Measurements from ENCODE around the gene ZNF148. TPM values are rescaled to one million over a fixed set of nuclear protein-coding genes. Genes with fewer than 3 reads are reported as not detected.

The ZNF148 gene
- total RNA-seq, 4 donors from 2014 or later, result 10.7 to 25.9 (median 16.9) TPM

DNA sequence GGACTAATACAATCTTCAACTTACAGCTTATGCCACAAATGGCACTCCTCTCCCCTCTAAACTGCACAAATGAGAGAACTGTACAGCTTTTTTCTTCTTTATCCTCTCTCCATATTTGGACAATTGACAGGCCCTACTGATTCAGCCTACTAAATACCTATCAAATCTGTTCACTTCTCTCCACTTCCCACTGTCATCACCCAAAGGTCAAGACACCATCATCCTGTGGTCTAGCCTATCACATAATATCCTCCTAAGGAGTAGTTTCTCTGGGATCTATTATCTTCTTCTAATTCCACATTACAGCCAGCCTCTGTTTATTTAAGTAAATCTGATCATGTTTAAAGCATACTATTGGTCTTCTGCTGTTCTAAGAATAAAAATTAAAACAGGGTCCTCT, 129.6 kb downstream of the ZNF148 start:
- intact Hi-C loops (cut with DNase I), result no loop called here
- H3K4me3 ChIP-seq, result no peak overlapping the region
- TF ChIP-seq, protein P1, sequence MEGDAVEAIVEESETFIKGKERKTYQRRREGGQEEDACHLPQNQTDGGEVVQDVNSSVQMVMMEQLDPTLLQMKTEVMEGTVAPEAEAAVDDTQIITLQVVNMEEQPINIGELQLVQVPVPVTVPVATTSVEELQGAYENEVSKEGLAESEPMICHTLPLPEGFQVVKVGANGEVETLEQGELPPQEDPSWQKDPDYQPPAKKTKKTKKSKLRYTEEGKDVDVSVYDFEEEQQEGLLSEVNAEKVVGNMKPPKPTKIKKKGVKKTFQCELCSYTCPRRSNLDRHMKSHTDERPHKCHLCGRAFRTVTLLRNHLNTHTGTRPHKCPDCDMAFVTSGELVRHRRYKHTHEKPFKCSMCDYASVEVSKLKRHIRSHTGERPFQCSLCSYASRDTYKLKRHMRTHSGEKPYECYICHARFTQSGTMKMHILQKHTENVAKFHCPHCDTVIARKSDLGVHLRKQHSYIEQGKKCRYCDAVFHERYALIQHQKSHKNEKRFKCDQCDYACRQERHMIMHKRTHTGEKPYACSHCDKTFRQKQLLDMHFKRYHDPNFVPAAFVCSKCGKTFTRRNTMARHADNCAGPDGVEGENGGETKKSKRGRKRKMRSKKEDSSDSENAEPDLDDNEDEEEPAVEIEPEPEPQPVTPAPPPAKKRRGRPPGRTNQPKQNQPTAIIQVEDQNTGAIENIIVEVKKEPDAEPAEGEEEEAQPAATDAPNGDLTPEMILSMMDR (IDR thresholded peaks at IDR 0.05), result no peak
- no peak for TF ChIP-seq POLR2A (IDR thresholded peaks at IDR 0.05)

DNA sequence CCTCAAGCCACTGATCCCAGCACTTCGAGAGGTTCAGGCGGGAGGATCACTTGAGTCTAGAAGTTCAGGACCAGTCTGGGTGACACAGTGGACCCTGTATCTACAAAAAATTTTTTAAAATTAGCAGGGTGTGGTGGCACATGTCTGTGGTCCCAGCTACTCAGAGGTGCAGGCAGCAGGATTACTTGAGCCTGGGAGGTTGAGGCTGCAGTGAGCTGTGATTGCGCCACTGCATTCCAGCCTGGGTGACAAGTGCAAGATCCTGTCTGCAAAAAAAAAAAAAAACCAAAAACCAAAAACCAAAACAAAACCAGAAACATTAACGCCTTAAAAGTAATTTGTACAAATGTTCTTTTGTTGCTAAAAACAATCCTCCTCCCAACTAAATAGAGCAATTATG, 134.6 kb downstream of the ZNF148 start:
- no peaks in the 10 kb centered on the region for H3K27me3 ChIP-seq
- H3K4me1 ChIP-seq, result no peaks in the 10 kb centered on the region
- DNase-seq, result no peak
- H3K27ac ChIP-seq, result no peak overlapping the region
- WGBS, 2 donors, result 60 to 78% methylated on average over 4 of the region's 4 CpGs
- intact Hi-C loops (cut with DNase I), result no loop called here
- no peaks in the 10 kb centered on the region for H3K36me3 ChIP-seq
- no peak overlapping the region for H3K4me3 ChIP-seq
- H3K9me3 ChIP-seq, result no peaks in the 10 kb centered on the region
- no peak for TF ChIP-seq POLR2A (IDR thresholded peaks at IDR 0.05)
- TF ChIP-seq, protein P1 (IDR thresholded peaks at IDR 0.05), result no peak

More for the DNA sequence above, 129.6 kb downstream of the ZNF148 start:
- H3K4me1 ChIP-seq, result no peaks in the 10 kb centered on the region
- H3K27ac ChIP-seq, result no peak overlapping the region
- no peak for DNase-seq
- no peaks in the 10 kb centered on the region for H3K27me3 ChIP-seq
- peaks cover 0 to 6% (median 0%) of the 10 kb centered on the region in 3 donors for H3K36me3 ChIP-seq
- no peaks in the 10 kb centered on the region for H3K9me3 ChIP-seq

DNA sequence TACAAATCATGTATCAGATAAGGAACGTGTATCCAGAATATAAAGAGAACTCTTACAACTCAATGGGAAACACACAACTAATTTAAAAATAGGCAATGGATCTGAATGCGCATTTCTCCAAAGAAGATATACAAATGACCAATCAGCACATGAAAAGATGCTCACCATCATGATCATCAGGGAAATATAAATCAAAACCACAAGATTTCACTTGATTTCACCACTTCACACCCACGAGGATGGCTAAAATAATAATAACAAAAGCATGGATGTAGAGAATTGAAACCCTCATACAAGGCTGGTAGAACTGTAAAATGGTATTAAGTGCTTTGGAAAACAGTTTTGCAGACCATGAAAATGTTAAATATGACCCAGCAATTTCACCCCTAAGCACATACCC, 135.9 kb downstream of the ZNF148 start:
- intact Hi-C loops (cut with DNase I), result no loop called here
- no peaks in the 10 kb centered on the region for H3K4me1 ChIP-seq
- H3K27me3 ChIP-seq, result no peaks in the 10 kb centered on the region
- no peak overlapping the region for H3K4me3 ChIP-seq
- WGBS, 2 donors, result 77 to 82% methylated on average over 3 of the region's 3 CpGs
- no peaks in the 10 kb centered on the region for H3K36me3 ChIP-seq
- no peak overlapping the region for H3K27ac ChIP-seq
- TF ChIP-seq, protein P1 (IDR thresholded peaks at IDR 0.05), result no peak
- TF ChIP-seq POLR2A (IDR thresholded peaks at IDR 0.05), result no peak
- no peak for DNase-seq
- no peaks in the 10 kb centered on the region for H3K9me3 ChIP-seq

DNA sequence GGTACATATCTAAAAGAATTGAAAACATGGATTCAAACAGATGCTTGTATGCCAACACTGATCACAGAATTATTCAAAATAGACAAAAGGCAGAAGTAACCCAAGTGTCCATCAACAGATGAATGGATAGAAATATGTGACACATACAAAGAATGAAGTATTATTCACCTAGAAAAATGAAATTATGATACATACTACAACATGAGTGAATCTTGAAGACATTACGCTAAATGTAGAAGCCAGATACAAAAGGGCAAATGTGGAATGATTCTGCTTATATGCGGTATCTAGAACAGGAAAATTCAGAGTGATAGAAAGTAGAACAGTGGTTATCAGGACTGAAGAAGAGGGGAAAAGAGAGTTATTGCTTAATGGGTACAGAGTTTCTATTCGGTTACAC, 136.4 kb downstream of the ZNF148 start:
- intact Hi-C loops (cut with DNase I), result no loop called here
- Histone ChIP-seq H3K27ac (no peak overlapping the region), H3K27me3 (no peaks in the 10 kb centered on the region), H3K4me3 (no peak overlapping the region), H3K4me1 (no peaks in the 10 kb centered on the region), H3K9me3 (no peaks in the 10 kb centered on the region), H3K36me3 (peaks cover 0 to under 1% (median 0%) of the 10 kb centered on the region in 3 donors)
- TF ChIP-seq, protein P1 (IDR thresholded peaks at IDR 0.05), result no peak
- WGBS, 2 donors, result 86 to 93% methylated on average over 3 of the region's 3 CpGs
- no peak for DNase-seq

DNA sequence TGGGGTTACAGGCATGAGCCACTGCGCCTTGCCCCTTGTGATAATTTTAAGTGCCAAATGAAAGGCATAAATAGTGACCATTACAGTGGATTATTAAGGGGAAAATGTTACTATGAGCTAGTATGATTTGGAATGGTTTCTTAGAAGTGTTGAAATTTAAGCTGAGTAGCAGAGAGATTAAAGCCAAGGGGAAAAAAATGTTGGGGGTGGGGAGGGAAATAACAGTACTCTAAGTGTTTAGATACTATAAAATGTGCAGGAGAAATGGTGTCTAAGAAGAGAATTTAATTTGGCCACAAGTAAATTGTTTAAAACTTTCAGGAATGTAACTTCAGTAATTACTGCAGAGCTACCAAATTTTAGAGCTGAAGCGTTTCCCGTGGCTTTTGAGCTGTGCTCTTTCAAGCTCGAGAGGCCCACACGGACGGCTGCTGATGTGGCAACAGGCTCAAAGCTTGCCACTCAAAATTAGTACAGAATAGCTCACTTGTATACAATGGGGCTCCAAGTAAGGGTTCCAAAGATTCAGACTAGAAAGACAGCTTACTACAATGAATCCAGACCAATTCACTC, 138.7 kb downstream of the ZNF148 start:
- TF ChIP-seq, protein P1 (IDR thresholded peaks at IDR 0.05), result no peak
- TF ChIP-seq POLR2A (IDR thresholded peaks at IDR 0.05), result no peak
- peak overlapping the region in 1 of 4 donors; percentile 36 for H3K27ac ChIP-seq
- peaks cover 0 to 9% (median 0%) of the 10 kb centered on the region in 3 donors for H3K4me1 ChIP-seq
- H3K36me3 ChIP-seq, result peaks cover 0 to 22% (median 8%) of the 10 kb centered on the region in 3 donors
- H3K27me3 ChIP-seq, result no peaks in the 10 kb centered on the region
- H3K9me3 ChIP-seq, result no peaks in the 10 kb centered on the region
- intact Hi-C loops (cut with DNase I), result no loop called here
- WGBS, 2 donors, result 75 to 89% methylated on average over 6 of the region's 6 CpGs
- H3K4me3 ChIP-seq, result no peak overlapping the region
- DNase-seq, result no peak
